ENCODE measurements around the gene THSD7B. TPM values are rescaled to one million over a fixed set of nuclear protein-coding genes. Genes with fewer than 3 reads are reported as not detected.
"Not testable (repeated sequence)": the region's sequence is repeated elsewhere in the genome, so short reads cannot be mapped to it uniquely, and the experiment has no call there.

Gene THSD7B
- total RNA-seq, 6 donors from 2014 or later, result 0.47 TPM; not detected in 5

GRCh38 chr2:137693534-137693933 is 928.2 kb downstream of the THSD7B start:
- Histone ChIP-seq H3K9me3 (no peaks in the 10 kb centered on the region), H3K36me3 (no peaks in the 10 kb centered on the region), H3K4me1 (no peaks in the 10 kb centered on the region), H3K4me3 (no peak overlapping the region), H3K27ac (no peak overlapping the region), H3K27me3 (no peaks in the 10 kb centered on the region)
- TF ChIP-seq EP300 (IDR thresholded peaks at IDR 0.05) (no peak), POLR2AphosphoS5 (IDR thresholded peaks at IDR 0.05) (no peak), CTCF (IDR thresholded peaks at IDR 0.05) (no peak), POLR2A (IDR thresholded peaks at IDR 0.05) (no peak)
- WGBS, 2 donors, result 5 to 7% methylated on average over 2 of the region's 2 CpGs
- no peak for ATAC-seq (ENCODE audit: low FRiP score in 2 of 2)
- DNase-seq, result no peak

- no peaks in the 10 kb centered on the region for H3K4me1 ChIP-seq
- TF ChIP-seq POLR2AphosphoS5 (IDR thresholded peaks at IDR 0.05) (no peak), CTCF (IDR thresholded peaks at IDR 0.05) (no peak), POLR2A (IDR thresholded peaks at IDR 0.05) (no peak), EP300 (IDR thresholded peaks at IDR 0.05) (no peak)
- 73 to 77% methylated on average over 1 of the region's 1 CpG for WGBS, 2 donors
- ATAC-seq (ENCODE audit: low FRiP score in 2 of 2) (no peak), DNase-seq (no peak)
- no peak overlapping the region for H3K27ac ChIP-seq
- no peak overlapping the region for H3K4me3 ChIP-seq
- peaks cover 0 to 3% (median under 1%) of the 10 kb centered on the region in 4 donors for H3K9me3 ChIP-seq
- H3K27me3 ChIP-seq, result no peaks in the 10 kb centered on the region
- H3K36me3 ChIP-seq, result no peaks in the 10 kb centered on the region
Measured at GRCh38 chr2:137696916-137697315, 931.6 kb downstream of the THSD7B start.

GRCh38 chr2:137700250-137700649 is 934.9 kb downstream of the THSD7B start:
- not testable (repeated sequence) for H3K9me3 ChIP-seq; H3K36me3 ChIP-seq; H3K27me3 ChIP-seq; H3K4me3 ChIP-seq; ATAC-seq (ENCODE audit: low FRiP score in 2 of 2); DNase-seq; H3K4me1 ChIP-seq; H3K27ac ChIP-seq
- WGBS, 2 donors, result 42 to 68% methylated on average over 1 of the region's 1 CpG

GRCh38 chr2:137700681-137701080 is 935.3 kb downstream of the THSD7B start:
- Histone ChIP-seq H3K4me1 (no peaks in the 10 kb centered on the region), H3K4me3 (no peak overlapping the region), H3K9me3 (peaks cover 0 to 8% (median 2%) of the 10 kb centered on the region in 4 donors), H3K27ac (no peak overlapping the region), H3K36me3 (no peaks in the 10 kb centered on the region), H3K27me3 (no peaks in the 10 kb centered on the region)
- DNase-seq (no peak), ATAC-seq (ENCODE audit: low FRiP score in 2 of 2) (no peak)
- no peak for TF ChIP-seq CTCF (IDR thresholded peaks at IDR 0.05)

GRCh38 chr2:137705296-137705695 is 940.0 kb downstream of the THSD7B start:
- H3K36me3 ChIP-seq, result no peaks in the 10 kb centered on the region
- H3K9me3 ChIP-seq, result peaks cover 0 to 8% (median 3%) of the 10 kb centered on the region in 4 donors
- ATAC-seq (ENCODE audit: low FRiP score in 2 of 2) (no peak), DNase-seq (no peak)
- H3K4me1 ChIP-seq, result no peaks in the 10 kb centered on the region
- no peak overlapping the region for H3K27ac ChIP-seq
- H3K27me3 ChIP-seq, result no peaks in the 10 kb centered on the region
- 86 to 88% methylated on average over 4 of the region's 4 CpGs for WGBS, 2 donors
- TF ChIP-seq POLR2AphosphoS5 (IDR thresholded peaks at IDR 0.05), result no peak
- no peak for TF ChIP-seq CTCF (IDR thresholded peaks at IDR 0.05)
- no peak for TF ChIP-seq EP300 (IDR thresholded peaks at IDR 0.05)
- no peak overlapping the region for H3K4me3 ChIP-seq

Data from upper lobe of left lung (tissue), 6 donors.